Measurements from ENCODE around the gene CTNNA1. TPM values are rescaled to one million over a fixed set of nuclear protein-coding genes. Genes with fewer than 3 reads are reported as not detected.

CTNNA1 gene
- total and polyA plus RNA-seq, 2 experiments from 2014 or later, result 194 to 393 TPM

GRCh38 chr5:138706655-138707480, 46.4 kb upstream of the CTNNA1 start:
- H2AFZ ChIP-seq, result peak overlapping the region; percentile 79
- in situ Hi-C loops (cut with MboI), result no loop called here
- no peaks in the 10 kb centered on the region for H4K20me1 ChIP-seq (ENCODE audit: insufficient read depth)
- H3K9me3 ChIP-seq (ENCODE audit: low read depth), result no peaks in the 10 kb centered on the region
- no peak overlapping the region for H3K9ac ChIP-seq
- 48 to 49% methylated on average over 10 of the region's 10 CpGs for WGBS, 2 experiments (ENCODE audit: low coverage in 1 of 2, low lambda C conversion rate in 2 of 2, missing lambda C conversion rate in 2 of 2)
- H3K36me3 ChIP-seq (ENCODE audit: low read depth), result no peaks in the 10 kb centered on the region
- H3K4me1 ChIP-seq (ENCODE audit: insufficient read depth), result peaks cover 10% of the 10 kb centered on the region
- H3K9me2 ChIP-seq (ENCODE audit: insufficient read depth), result no peaks in the 10 kb centered on the region
- H3K27ac ChIP-seq, result peak overlapping the region; percentile 46
- peak; percentile 92 for DNase-seq
- H3F3A ChIP-seq (ENCODE audit: insufficient read depth), result peaks cover 5% of the 10 kb centered on the region; the same call in 1 of the 2 replicates
- H3K4me3 ChIP-seq, result no peak overlapping the region
- H3K79me2 ChIP-seq (ENCODE audit: insufficient read depth), result no peaks in the 10 kb centered on the region
- peak overlapping the region; percentile 44 for H3K4me2 ChIP-seq (ENCODE audit: unreplicated experiment)
- no peaks in the 10 kb centered on the region for H3K27me3 ChIP-seq (replicated peaks; ENCODE audit: insufficient read depth)
- TF ChIP-seq EZH2phosphoT487 (IDR thresholded peaks at IDR 0.05; ENCODE audit: insufficient read depth, low read depth) (no peak), EZH2 (IDR thresholded peaks at IDR 0.05; ENCODE audit: insufficient read depth, poor library complexity, severe bottlenecking) (no peak)

- in situ Hi-C loops (cut with MboI), result no loop called here
- TF ChIP-seq EZH2phosphoT487 (IDR thresholded peaks at IDR 0.05; ENCODE audit: insufficient read depth, low read depth) (no peak), EZH2 (IDR thresholded peaks at IDR 0.05; ENCODE audit: insufficient read depth, poor library complexity, severe bottlenecking) (no peak)
- Histone ChIP-seq H3K79me2 (ENCODE audit: insufficient read depth) (no peaks in the 10 kb centered on the region), H3K27ac (no peak overlapping the region), H3K9ac (no peak overlapping the region), H4K20me1 (ENCODE audit: insufficient read depth) (no peaks in the 10 kb centered on the region), H3K36me3 (ENCODE audit: low read depth) (no peaks in the 10 kb centered on the region), H3K4me1 (ENCODE audit: insufficient read depth) (peaks cover 10% of the 10 kb centered on the region), H3K9me3 (ENCODE audit: low read depth) (no peaks in the 10 kb centered on the region), H3K4me2 (ENCODE audit: unreplicated experiment) (no peak overlapping the region), H3K9me2 (ENCODE audit: insufficient read depth) (no peaks in the 10 kb centered on the region), H3K4me3 (no peak overlapping the region), H2AFZ (no peak overlapping the region), H3K27me3 (replicated peaks; ENCODE audit: insufficient read depth) (no peaks in the 10 kb centered on the region), H3F3A (ENCODE audit: insufficient read depth) (peaks cover 5% of the 10 kb centered on the region; the same call in 1 of the 2 replicates)
- no peak for DNase-seq
- 64% methylated on average over 6 of the region's 6 CpGs for WGBS, 2 experiments (ENCODE audit: low coverage in 1 of 2, low lambda C conversion rate in 2 of 2, missing lambda C conversion rate in 2 of 2)
Measured at GRCh38 chr5:138708791-138709190, 44.4 kb upstream of the CTNNA1 start.

- DNase-seq, result no peak
- in situ Hi-C loops (cut with MboI), result no loop called here
- WGBS, 2 experiments (ENCODE audit: low coverage in 1 of 2, low lambda C conversion rate in 2 of 2, missing lambda C conversion rate in 2 of 2), result 73 to 77% methylated on average over 9 of the region's 9 CpGs
Measured at GRCh38 chr5:138709202-138709601, 44.0 kb upstream of the CTNNA1 start.

GRCh38 chr5:138711087-138711486, 42.1 kb upstream of the CTNNA1 start:
- H3K27ac ChIP-seq, result no peak overlapping the region
- H3K9ac ChIP-seq, result no peak overlapping the region
- peaks cover 5% of the 10 kb centered on the region; the same call in 1 of the 2 replicates for H3F3A ChIP-seq (ENCODE audit: insufficient read depth)
- no peaks in the 10 kb centered on the region for H3K9me2 ChIP-seq (ENCODE audit: insufficient read depth)
- peaks cover 10% of the 10 kb centered on the region for H3K4me1 ChIP-seq (ENCODE audit: insufficient read depth)
- no peaks in the 10 kb centered on the region for H3K27me3 ChIP-seq (replicated peaks; ENCODE audit: insufficient read depth)
- no peaks in the 10 kb centered on the region for H3K36me3 ChIP-seq (ENCODE audit: low read depth)
- H4K20me1 ChIP-seq (ENCODE audit: insufficient read depth), result no peaks in the 10 kb centered on the region
- WGBS, 2 experiments (ENCODE audit: low coverage in 1 of 2, low lambda C conversion rate in 2 of 2, missing lambda C conversion rate in 2 of 2), result 80 to 87% methylated on average over 6 of the region's 6 CpGs
- no peak overlapping the region for H3K4me2 ChIP-seq (ENCODE audit: unreplicated experiment)
- H3K4me3 ChIP-seq, result no peak overlapping the region
- H2AFZ ChIP-seq, result no peak overlapping the region
- TF ChIP-seq EZH2phosphoT487 (IDR thresholded peaks at IDR 0.05; ENCODE audit: insufficient read depth, low read depth), result no peak
- TF ChIP-seq EZH2 (IDR thresholded peaks at IDR 0.05; ENCODE audit: insufficient read depth, poor library complexity, severe bottlenecking), result no peak
- in situ Hi-C loops (cut with MboI), result no loop called here
- H3K79me2 ChIP-seq (ENCODE audit: insufficient read depth), result no peaks in the 10 kb centered on the region
- DNase-seq, result no peak
- H3K9me3 ChIP-seq (ENCODE audit: low read depth), result no peaks in the 10 kb centered on the region

More at GRCh38 chr5:138709202-138709601, 44.0 kb upstream of the CTNNA1 start:
- H3K9ac ChIP-seq, result no peak overlapping the region
- H3K27ac ChIP-seq, result no peak overlapping the region
- TF ChIP-seq EZH2 (IDR thresholded peaks at IDR 0.05; ENCODE audit: insufficient read depth, poor library complexity, severe bottlenecking) (no peak), EZH2phosphoT487 (IDR thresholded peaks at IDR 0.05; ENCODE audit: insufficient read depth, low read depth) (no peak)
- H2AFZ ChIP-seq, result no peak overlapping the region
- H3K9me2 ChIP-seq (ENCODE audit: insufficient read depth), result no peaks in the 10 kb centered on the region
- H3K4me2 ChIP-seq (ENCODE audit: unreplicated experiment), result no peak overlapping the region
- no peak overlapping the region for H3K4me3 ChIP-seq
- no peaks in the 10 kb centered on the region for H3K79me2 ChIP-seq (ENCODE audit: insufficient read depth)
- peaks cover 5% of the 10 kb centered on the region; the same call in 1 of the 2 replicates for H3F3A ChIP-seq (ENCODE audit: insufficient read depth)
- H3K4me1 ChIP-seq (ENCODE audit: insufficient read depth), result peaks cover 10% of the 10 kb centered on the region
- no peaks in the 10 kb centered on the region for H3K9me3 ChIP-seq (ENCODE audit: low read depth)
- H4K20me1 ChIP-seq (ENCODE audit: insufficient read depth), result no peaks in the 10 kb centered on the region
- H3K27me3 ChIP-seq (replicated peaks; ENCODE audit: insufficient read depth), result no peaks in the 10 kb centered on the region
- H3K36me3 ChIP-seq (ENCODE audit: low read depth), result no peaks in the 10 kb centered on the region
